ENCODE data around the gene METTL15.
"Not testable (repeated sequence)": the region's sequence is repeated elsewhere in the genome, so short reads cannot be mapped to it uniquely, and the experiment has no call there.

The METTL15 gene

GRCh38 chr11:28269586-28269985 lies 161.4 kb downstream of the METTL15 start:
- no peaks in the 10 kb centered on the region for H3K9me2 ChIP-seq (replicated peaks; ENCODE audit: insufficient read depth, low read length)
- DNase-seq: no peak
- no peak overlapping the region for H3K4me2 ChIP-seq (ENCODE audit: low read depth, low read length)
- no peaks in the 10 kb centered on the region for H3K79me2 ChIP-seq (ENCODE audit: low read length)
- no peaks in the 10 kb centered on the region for H3F3A ChIP-seq (ENCODE audit: insufficient read depth, low read length)
- no peaks in the 10 kb centered on the region for H3K9me3 ChIP-seq (replicated peaks; ENCODE audit: insufficient read depth, low read length)
- H2AFZ ChIP-seq (ENCODE audit: low read length): no peak overlapping the region
- no peaks in the 10 kb centered on the region for H4K20me1 ChIP-seq (ENCODE audit: insufficient read depth, low read length)
- H3K4me3 ChIP-seq (ENCODE audit: low read length): no peak overlapping the region
- no peak overlapping the region for H3K27ac ChIP-seq (ENCODE audit: low read length)
- H3K4me1 ChIP-seq (ENCODE audit: low read length): no peaks in the 10 kb centered on the region
- no peaks in the 10 kb centered on the region for H3K27me3 ChIP-seq (replicated peaks; ENCODE audit: insufficient read depth, low read length)
- no peak for TF ChIP-seq EZH2phosphoT487 (IDR thresholded peaks at IDR 0.05; ENCODE audit: low read length)
- no peaks in the 10 kb centered on the region for H3K36me3 ChIP-seq (replicated peaks; ENCODE audit: insufficient read depth, low read length)
- H3K9ac ChIP-seq (ENCODE audit: low read length): no peak overlapping the region

DNA sequence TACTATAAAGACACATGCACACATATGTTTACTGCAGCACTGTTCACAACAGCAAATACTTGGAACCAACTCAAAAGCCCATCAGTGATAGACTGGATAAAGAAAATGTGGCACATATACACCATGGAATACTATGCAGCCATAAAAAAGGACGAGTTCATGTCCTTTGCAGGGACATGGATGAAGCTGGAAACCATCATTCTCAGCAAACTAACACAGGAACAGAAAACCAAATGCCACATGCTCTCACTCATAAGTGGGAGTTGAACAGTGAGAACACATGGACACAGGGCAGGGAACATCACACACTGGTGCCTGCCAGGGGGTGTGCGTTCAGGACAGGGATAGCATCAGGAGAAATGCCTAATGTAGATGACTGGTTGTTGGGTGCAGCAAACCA lies 164.1 kb downstream of the METTL15 start:
- H3K4me1 ChIP-seq (ENCODE audit: low read length); H3K27me3 ChIP-seq (replicated peaks; ENCODE audit: insufficient read depth, low read length); H3K4me3 ChIP-seq (ENCODE audit: low read length); H3K79me2 ChIP-seq (ENCODE audit: low read length); H3K4me2 ChIP-seq (ENCODE audit: low read depth, low read length); H3K9me2 ChIP-seq (replicated peaks; ENCODE audit: insufficient read depth, low read length); H2AFZ ChIP-seq (ENCODE audit: low read length); H3K9ac ChIP-seq (ENCODE audit: low read length); H3K36me3 ChIP-seq (replicated peaks; ENCODE audit: insufficient read depth, low read length); H3K27ac ChIP-seq (ENCODE audit: low read length); H3F3A ChIP-seq (ENCODE audit: insufficient read depth, low read length); H3K9me3 ChIP-seq (replicated peaks; ENCODE audit: insufficient read depth, low read length); DNase-seq; H4K20me1 ChIP-seq (ENCODE audit: insufficient read depth, low read length): not testable (repeated sequence)

GRCh38 chr11:28274216-28274615 lies 166.0 kb downstream of the METTL15 start:
- no peak for DNase-seq

DNA sequence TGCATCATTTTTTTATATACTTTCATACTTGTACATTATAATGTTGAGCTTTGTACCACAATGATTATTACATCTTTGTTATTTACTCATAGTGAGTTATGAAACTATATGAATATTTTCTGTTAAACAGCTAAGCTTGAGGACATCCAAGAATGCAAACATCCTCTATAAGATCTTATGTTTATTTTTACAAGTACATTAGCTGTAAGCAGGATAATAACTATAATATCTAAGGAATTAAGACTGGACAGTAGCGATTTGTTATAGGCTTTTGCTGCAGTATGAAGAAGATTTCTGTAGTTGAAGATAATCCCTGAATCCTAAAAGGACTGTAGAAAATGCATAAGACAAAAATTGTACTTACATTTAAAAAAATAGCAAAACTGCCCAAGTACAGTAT lies 176.0 kb downstream of the METTL15 start:
- no peaks in the 10 kb centered on the region for H4K20me1 ChIP-seq (ENCODE audit: insufficient read depth, low read length)
- H3K36me3 ChIP-seq (replicated peaks; ENCODE audit: insufficient read depth, low read length): no peaks in the 10 kb centered on the region
- H3K9me2 ChIP-seq (replicated peaks; ENCODE audit: insufficient read depth, low read length): no peaks in the 10 kb centered on the region
- no peak overlapping the region for H2AFZ ChIP-seq (ENCODE audit: low read length)
- no peaks in the 10 kb centered on the region for H3F3A ChIP-seq (ENCODE audit: insufficient read depth, low read length)
- no peak overlapping the region for H3K9ac ChIP-seq (ENCODE audit: low read length)
- H3K27ac ChIP-seq (ENCODE audit: low read length): no peak overlapping the region
- no peak overlapping the region for H3K4me2 ChIP-seq (ENCODE audit: low read depth, low read length)
- no peaks in the 10 kb centered on the region for H3K27me3 ChIP-seq (replicated peaks; ENCODE audit: insufficient read depth, low read length)
- no peak for DNase-seq
- H3K9me3 ChIP-seq (replicated peaks; ENCODE audit: insufficient read depth, low read length): no peaks in the 10 kb centered on the region
- H3K4me1 ChIP-seq (ENCODE audit: low read length): no peaks in the 10 kb centered on the region
- no peaks in the 10 kb centered on the region for H3K79me2 ChIP-seq (ENCODE audit: low read length)
- H3K4me3 ChIP-seq (ENCODE audit: low read length): no peak overlapping the region
- TF ChIP-seq CTCF (IDR thresholded peaks at IDR 0.05; ENCODE audit: low read length) (no peak), EZH2 (optimal IDR thresholded peaks at IDR 0.05; ENCODE audit: low read depth, low read length) (no peak), EZH2phosphoT487 (IDR thresholded peaks at IDR 0.05; ENCODE audit: low read length) (no peak)

More at GRCh38 chr11:28274216-28274615, 166.0 kb downstream of the METTL15 start:
- Histone ChIP-seq H3K4me2 (ENCODE audit: low read depth, low read length) (no peak overlapping the region), H3K79me2 (ENCODE audit: low read length) (no peaks in the 10 kb centered on the region), H3K9me2 (replicated peaks; ENCODE audit: insufficient read depth, low read length) (no peaks in the 10 kb centered on the region), H3K9ac (ENCODE audit: low read length) (no peak overlapping the region), H3K4me3 (ENCODE audit: low read length) (no peak overlapping the region), H3K4me1 (ENCODE audit: low read length) (no peaks in the 10 kb centered on the region), H3K27me3 (replicated peaks; ENCODE audit: insufficient read depth, low read length) (no peaks in the 10 kb centered on the region), H2AFZ (ENCODE audit: low read length) (no peak overlapping the region), H3K36me3 (replicated peaks; ENCODE audit: insufficient read depth, low read length) (no peaks in the 10 kb centered on the region), H3K9me3 (replicated peaks; ENCODE audit: insufficient read depth, low read length) (no peaks in the 10 kb centered on the region), H3F3A (ENCODE audit: insufficient read depth, low read length) (no peaks in the 10 kb centered on the region), H4K20me1 (ENCODE audit: insufficient read depth, low read length) (no peaks in the 10 kb centered on the region), H3K27ac (ENCODE audit: low read length) (no peak overlapping the region)
- no peak for TF ChIP-seq EZH2 (optimal IDR thresholded peaks at IDR 0.05; ENCODE audit: low read depth, low read length)
- no peak for TF ChIP-seq CTCF (IDR thresholded peaks at IDR 0.05; ENCODE audit: low read length)
- no peak for TF ChIP-seq EZH2phosphoT487 (IDR thresholded peaks at IDR 0.05; ENCODE audit: low read length)

Data from MM.1S (cell line).